Measurements from ENCODE around the gene CCDC158. TPM values are rescaled to one million over a fixed set of nuclear protein-coding genes. Genes with fewer than 3 reads are reported as not detected.

CCDC158 gene
- total and polyA plus RNA-seq, 2 experiments from 2014 or later: 0.21 to 0.27 TPM

GRCh38 chr4:76357981-76358380, 63.0 kb downstream of the CCDC158 start:
- Histone ChIP-seq H3K27me3 (ENCODE audit: insufficient read depth) (no peaks in the 10 kb centered on the region), H2AFZ (no peak overlapping the region), H3F3A (replicated peaks; ENCODE audit: low read depth) (no peaks in the 10 kb centered on the region), H3K4me1 (ENCODE audit: insufficient read depth) (no peaks in the 10 kb centered on the region), H4K20me1 (replicated peaks; ENCODE audit: insufficient read depth) (no peaks in the 10 kb centered on the region), H3K4me2 (no peak overlapping the region), H3K9me2 (ENCODE audit: insufficient read depth) (no peaks in the 10 kb centered on the region), H3K36me3 (ENCODE audit: insufficient read depth) (no peaks in the 10 kb centered on the region), H3K27ac (ENCODE audit: low read depth) (no peak overlapping the region), H3K4me3 (no peak overlapping the region), H3K79me2 (replicated peaks; ENCODE audit: insufficient read depth) (no peaks in the 10 kb centered on the region)
- DNase-seq (ENCODE audit: low spot score) (no peak), ATAC-seq (no peak)
- Mint-ChIP-seq H3K27ac (no peak overlapping the region), H3K4me3 (no peak overlapping the region), H3K4me1 (no peaks in the 10 kb centered on the region), H3K9me3 (peaks cover 29% of the 10 kb centered on the region), H3K36me3 (ENCODE audit: low read depth) (peaks cover 15% of the 10 kb centered on the region), H3K27me3 (ENCODE audit: insufficient read depth, low read depth, poor library complexity) (peaks cover 3% of the 10 kb centered on the region)
- TF ChIP-seq ZNF114 (CRISPR knock-in tag; IDR thresholded peaks at IDR 0.05): no peak
- no peak for TF ChIP-seq CTCF (conservative IDR thresholded peaks at IDR 0.05; ENCODE audit: low read depth in 2 of 2)
- no peak for TF ChIP-seq EZH2 (IDR thresholded peaks at IDR 0.05; ENCODE audit: low read depth, unreplicated experiment)
- no peak for TF ChIP-seq ETS1 (IDR thresholded peaks at IDR 0.05)
- no peak for TF ChIP-seq ZNF462 (CRISPR knock-in tag; IDR thresholded peaks at IDR 0.05)
- no peak for TF ChIP-seq POLR2AphosphoS5 (IDR thresholded peaks at IDR 0.05; ENCODE audit: low read depth)
- TF ChIP-seq ZNF331 (CRISPR knock-in tag; IDR thresholded peaks at IDR 0.05; ENCODE audit: low read depth): no peak
- TF ChIP-seq EZH2phosphoT487 (IDR thresholded peaks at IDR 0.05; ENCODE audit: unreplicated experiment): no peak
- TF ChIP-seq STAT1 (IDR thresholded peaks at IDR 0.05; ENCODE audit: unreplicated experiment): no peak
- no peak for TF ChIP-seq REST (IDR thresholded peaks at IDR 0.05; ENCODE audit: unreplicated experiment)
- no peak for TF ChIP-seq JUNB (IDR thresholded peaks at IDR 0.05; ENCODE audit: unreplicated experiment)
- no peak for TF ChIP-seq CREB1 (CRISPR knock-in tag; IDR thresholded peaks at IDR 0.05; ENCODE audit: low read depth)
- TF ChIP-seq NANOG (IDR thresholded peaks at IDR 0.05; ENCODE audit: borderline replicate concordance): no peak
